MCF 10A (cell line): ENCODE results near the gene PIK3C2G. TPM values are rescaled to one million over a fixed set of nuclear protein-coding genes. Genes with fewer than 3 reads are reported as not detected.

Experiments used
- BruUV-seq: library from RNA; stranded (reverse); fragments of 400-500 nt; replicated peaks from 2 replicates; lab custom pipeline; 2021; lab: Mats Ljungman, UMichigan
- CTCF ChIA-PET: fragments of 300-600 bp; sonication (Branson Sonifier 250); formaldehyde crosslinking; extraction: SDS; loops from one replicate; lab custom pipeline; 2021; ENCODE audit warnings: antibody characterized with exemption, inconsistent platforms; lab: Yijun Ruan, JAX
- POLR2A ChIA-PET: fragments of 300-600, 350-650 bp; sonication (Branson Sonifier 250); formaldehyde crosslinking; extraction: SDS; loops from one replicate; lab custom pipeline; 2020; ENCODE audit warnings: antibody characterized with exemption, inconsistent platforms; lab: Yijun Ruan, JAX
- DNase-seq: peaks from one replicate; pipeline ENCODE4 v3.0.0-alpha.2; 2018; ENCODE audit not compliant: unreplicated experiment
- H3K27ac Mint-ChIP-seq: one replicate; pipeline ENCODE4 v1.8.0; 2022; ENCODE audit warnings: mild to moderate bottlenecking, low read depth, mixed read lengths; ENCODE audit not compliant: unreplicated experiment
- H3K27me3 Mint-ChIP-seq: one replicate; pipeline ENCODE4 v1.8.0; 2022; ENCODE audit warnings: mixed read lengths; ENCODE audit not compliant: insufficient read depth, unreplicated experiment
- H3K36me3 Mint-ChIP-seq: one replicate; pipeline ENCODE4 v1.8.0; 2022; ENCODE audit warnings: mild to moderate bottlenecking, moderate library complexity, mixed read lengths; ENCODE audit not compliant: insufficient read depth, unreplicated experiment
- H3K4me1 Mint-ChIP-seq: one replicate; pipeline ENCODE4 v1.8.0; 2022; ENCODE audit warnings: mixed read lengths; ENCODE audit not compliant: insufficient read depth, unreplicated experiment
- H3K4me3 Mint-ChIP-seq: one replicate; pipeline ENCODE4 v1.8.0; 2022; ENCODE audit warnings: mild to moderate bottlenecking, moderate library complexity, mixed read lengths; ENCODE audit not compliant: unreplicated experiment
- H3K9me3 Mint-ChIP-seq: one replicate; pipeline ENCODE4 v1.8.0; 2022; ENCODE audit warnings: mixed read lengths; ENCODE audit not compliant: unreplicated experiment
- CTCF ChIP-seq: fragments of 200-600 bp; IDR thresholded peaks from one replicate; pipeline ENCODE4 v1.8.0; 2022; ENCODE audit warnings: antibody characterized with exemption, mild to moderate bottlenecking; ENCODE audit not compliant: unreplicated experiment
- intact Hi-C: fragments of 100-400 bp; cut with micrococcal nuclease; formaldehyde crosslinking; loops from 2 replicates; pipeline ENCODE4 v1.14.1; 2022
- total RNA-seq: library from RNA; stranded (reverse); gene quantifications from 2 replicates; pipeline ENCODE4 v1.2.3, GENCODE V29; 2022

PIK3C2G gene
- total RNA-seq, 1 experiment from 2014 or later: 10.6 TPM

GRCh38 chr12:18257251-18257650 lies 4.1 kb upstream of the PIK3C2G start:
- DNase-seq: no peak
- Mint-ChIP-seq H3K27me3 (no peaks in the 10 kb centered on the region), H3K36me3 (peaks cover 8% of the 10 kb centered on the region), H3K4me1 (peaks cover 40% of the 10 kb centered on the region), H3K4me3 (no peak overlapping the region), H3K9me3 (no peaks in the 10 kb centered on the region), H3K27ac (peak overlapping the region; percentile 47)
- TF ChIP-seq CTCF: no peak
- intact Hi-C loops: loop anchor here (10.0 kb wide), 1 partner anchor 448 kb away; no protein-coding TSS in a partner anchor
- CTCF ChIA-PET: interaction anchor here (1.0 to 8.6 kb wide), 2 partner anchors 37 to 64 kb away, joined by 3 to 120 read pairs; no protein-coding TSS in a partner anchor
- POLR2A ChIA-PET: interaction anchor here (0.6 to 9.6 kb wide), 8 partner anchors 8 to 212 kb away, joined by 3 to 117 read pairs (median 6); no protein-coding TSS in a partner anchor
- no TSS peak for BruUV-seq

GRCh38 chr12:18258929-18259328 lies 2.4 kb upstream of the PIK3C2G start:
- H3K36me3 Mint-ChIP-seq: peaks cover 8% of the 10 kb centered on the region
- no TSS peak for BruUV-seq
- peaks cover 40% of the 10 kb centered on the region for H3K4me1 Mint-ChIP-seq
- no peak for TF ChIP-seq CTCF
- no peaks in the 10 kb centered on the region for H3K9me3 Mint-ChIP-seq
- ChIA-PET POLR2A (interaction anchor here (0.5 to 15.1 kb wide), 5 partner anchors 14 to 249 kb away, joined by 3 to 443 read pairs (median 26); no protein-coding TSS in a partner anchor), CTCF (interaction anchor here (0.8 to 2.4 kb wide), 4 partner anchors 9 to 61 kb away, joined by 3 to 18 read pairs (median 6); no protein-coding TSS in a partner anchor)
- DNase-seq: no peak
- no peaks in the 10 kb centered on the region for H3K27me3 Mint-ChIP-seq
- intact Hi-C loops: loop anchor here (10.0 kb wide), 1 partner anchor 446 kb away; no protein-coding TSS in a partner anchor
- peak overlapping the region; percentile 76 for H3K4me3 Mint-ChIP-seq
- peak overlapping the region; percentile 100 for H3K27ac Mint-ChIP-seq

- Mint-ChIP-seq H3K4me1 (peaks cover 40% of the 10 kb centered on the region), H3K36me3 (peaks cover 12% of the 10 kb centered on the region), H3K9me3 (no peaks in the 10 kb centered on the region), H3K27me3 (no peaks in the 10 kb centered on the region), H3K4me3 (peak overlapping the region; percentile 76), H3K27ac (peak overlapping the region; percentile 100)
- TF ChIP-seq CTCF: no peak
- no TSS peak for BruUV-seq
- no peak for DNase-seq
- CTCF ChIA-PET: interaction anchor here (0.6 to 2.4 kb wide), 5 partner anchors 16 to 172 kb away, joined by 3 to 18 read pairs (median 3); no protein-coding TSS in a partner anchor
- intact Hi-C loops: loop anchor here (10.0 kb wide), 2 partner anchors 445 to 1025 kb away; no protein-coding TSS in a partner anchor
- POLR2A ChIA-PET: interaction anchor here (0.6 to 15.1 kb wide), 5 partner anchors 10 to 59 kb away, joined by 3 to 443 read pairs (median 26); no protein-coding TSS in a partner anchor
These were observed 1.2 kb upstream of the PIK3C2G start for GRCh38 chr12:18259906-18260682.

GRCh38 chr12:18261906-18262305 lies 588 bp downstream of the PIK3C2G start:
- no peaks in the 10 kb centered on the region for H3K27me3 Mint-ChIP-seq
- H3K4me1 Mint-ChIP-seq: peaks cover 39% of the 10 kb centered on the region
- TSS peak; percentile 67 for BruUV-seq
- peak overlapping the region; percentile 100 for H3K27ac Mint-ChIP-seq
- ChIA-PET POLR2A (interaction anchor here (1.0 to 15.1 kb wide), 12 partner anchors 10 to 869 kb away, joined by 3 to 443 read pairs (median 8); no protein-coding TSS in a partner anchor), CTCF (interaction anchor here (0.6 to 2.5 kb wide), 10 partner anchors 9 to 765 kb away, joined by 3 to 45 read pairs (median 5); no protein-coding TSS in a partner anchor)
- TF ChIP-seq CTCF: no peak
- intact Hi-C loops: loop anchor here (10.0 kb wide), 1 partner anchor 1023 kb away; no protein-coding TSS in a partner anchor
- peak overlapping the region; percentile 76 for H3K4me3 Mint-ChIP-seq
- H3K36me3 Mint-ChIP-seq: peaks cover 12% of the 10 kb centered on the region
- H3K9me3 Mint-ChIP-seq: no peaks in the 10 kb centered on the region
- peak; percentile 68 for DNase-seq
